WTC11 (cell line): ENCODE data around the gene ZNF584. TPM values are rescaled to one million over a fixed set of nuclear protein-coding genes. Genes with fewer than 3 reads are reported as not detected.

Experiments
- AR ChIP-seq: fragments of 250-450 bp; sonication (Bioruptor Pico); IDR thresholded peaks from 2 replicates; pipeline ENCODE4 v1.9.0; 2021; ENCODE audit warnings: mild to moderate bottlenecking
- ATF1 ChIP-seq: sonication (generic); formaldehyde crosslinking; IDR thresholded peaks from 2 replicates; pipeline ENCODE4 v1.8.1; 2023; ENCODE audit warnings: mild to moderate bottlenecking, moderate library complexity, missing genetic modification reagents
- ATF6 ChIP-seq: sonication (generic); formaldehyde crosslinking; IDR thresholded peaks from 2 replicates; pipeline ENCODE4 v1.8.1; 2023; ENCODE audit warnings: mild to moderate bottlenecking, missing genetic modification reagents
- CBFB ChIP-seq: sonication (generic); formaldehyde crosslinking; IDR thresholded peaks from 2 replicates; pipeline ENCODE4 v1.8.1; 2022; ENCODE audit warnings: mild to moderate bottlenecking, low read depth, missing genetic modification reagents
- E2F5 ChIP-seq: sonication (generic); formaldehyde crosslinking; IDR thresholded peaks from 2 replicates; pipeline ENCODE4 v1.8.1; 2022; ENCODE audit warnings: mild to moderate bottlenecking, moderate library complexity, missing genetic modification reagents
- ELF4 ChIP-seq: sonication (generic); formaldehyde crosslinking; IDR thresholded peaks from 2 replicates; pipeline ENCODE4 v1.8.1; 2022; ENCODE audit warnings: low read depth, mild to moderate bottlenecking, moderate library complexity, missing genetic modification reagents
- ETV6 ChIP-seq: sonication (generic); formaldehyde crosslinking; IDR thresholded peaks from 2 replicates; pipeline ENCODE4 v1.8.1; 2022; ENCODE audit warnings: mild to moderate bottlenecking, missing genetic modification reagents
- GABPB1 ChIP-seq: sonication (generic); formaldehyde crosslinking; IDR thresholded peaks from 2 replicates; pipeline ENCODE4 v1.8.1; 2023; ENCODE audit warnings: mild to moderate bottlenecking, missing genetic modification reagents
- GRHL2 ChIP-seq: fragments of 250-450 bp; sonication (Bioruptor Pico); IDR thresholded peaks from 2 replicates; pipeline ENCODE4 v1.8.0; 2022; ENCODE audit warnings: mild to moderate bottlenecking, moderate library complexity; ENCODE audit not compliant: insufficient replicate concordance, severe bottlenecking
- HMGXB4 ChIP-seq: sonication (generic); formaldehyde crosslinking; IDR thresholded peaks from 2 replicates; pipeline ENCODE4 v1.8.1; 2023; ENCODE audit warnings: mild to moderate bottlenecking, moderate library complexity, missing genetic modification reagents
- IRF2 ChIP-seq: sonication (generic); formaldehyde crosslinking; IDR thresholded peaks from 2 replicates; pipeline ENCODE4 v1.8.0; 2022; ENCODE audit warnings: low read depth, missing genetic modification reagents, borderline replicate concordance
- JUN ChIP-seq: sonication (generic); formaldehyde crosslinking; IDR thresholded peaks from 2 replicates; pipeline ENCODE4 v1.8.0; 2023; ENCODE audit warnings: mild to moderate bottlenecking, missing genetic modification reagents
- MYBL2 ChIP-seq: sonication (generic); formaldehyde crosslinking; IDR thresholded peaks from 2 replicates; pipeline ENCODE4 v1.8.1; 2023; ENCODE audit warnings: mild to moderate bottlenecking, moderate library complexity, missing genetic modification reagents
- NFE2L1 ChIP-seq: sonication (generic); formaldehyde crosslinking; IDR thresholded peaks from 2 replicates; pipeline ENCODE4 v1.8.1; 2023; ENCODE audit warnings: missing genetic modification reagents
- NR2C2 ChIP-seq: sonication (generic); formaldehyde crosslinking; IDR thresholded peaks from 2 replicates; pipeline ENCODE4 v1.8.0; 2022; ENCODE audit warnings: mild to moderate bottlenecking, missing genetic modification reagents
- SP1 ChIP-seq: sonication (generic); formaldehyde crosslinking; conservative IDR thresholded peaks from 2 replicates; pipeline ENCODE4 v1.8.1; 2022; ENCODE audit warnings: missing genetic modification reagents
- STAT6 ChIP-seq: sonication (generic); formaldehyde crosslinking; conservative IDR thresholded peaks from 2 replicates; pipeline ENCODE4 v1.8.1; 2023; ENCODE audit warnings: mild to moderate bottlenecking, low read depth, missing genetic modification reagents, moderate library complexity
- TEAD4 ChIP-seq: sonication (generic); formaldehyde crosslinking; IDR thresholded peaks from 2 replicates; pipeline ENCODE4 v1.8.0; 2022; ENCODE audit warnings: mild to moderate bottlenecking, missing genetic modification reagents
- ZMAT4 ChIP-seq: fragments of 250-450 bp; sonication (Bioruptor Pico); IDR thresholded peaks from 2 replicates; pipeline ENCODE4 v1.9.0; 2021; ENCODE audit warnings: mild to moderate bottlenecking
- ZNF138 ChIP-seq: sonication (generic); formaldehyde crosslinking; conservative IDR thresholded peaks from 2 replicates; pipeline ENCODE4 v1.8.1; 2022; ENCODE audit warnings: mild to moderate bottlenecking, moderate library complexity, missing genetic modification reagents
- ZNF219 ChIP-seq: sonication (generic); formaldehyde crosslinking; IDR thresholded peaks from 2 replicates; pipeline ENCODE4 v1.8.0; 2023; ENCODE audit warnings: missing genetic modification reagents, mild to moderate bottlenecking, borderline replicate concordance
- ZNF396 ChIP-seq: fragments of 250-450 bp; sonication (Bioruptor Pico); IDR thresholded peaks from 2 replicates; pipeline ENCODE4 v1.8.0; 2021; ENCODE audit warnings: mild to moderate bottlenecking, moderate library complexity, borderline replicate concordance
- ZNF425 ChIP-seq: fragments of 250-450 bp; sonication (Bioruptor Pico); conservative IDR thresholded peaks from 2 replicates; pipeline ENCODE4 v1.9.0; 2021; ENCODE audit warnings: mild to moderate bottlenecking
- ZSCAN18 ChIP-seq: fragments of 250-450 bp; sonication (Bioruptor Pico); IDR thresholded peaks from 2 replicates; pipeline ENCODE4 v2.1.2; 2022; ENCODE audit warnings: mild to moderate bottlenecking, moderate library complexity
- total RNA-seq: library from RNA; stranded (reverse); gene quantifications from 3 replicates; pipeline ENCODE4 v1.2.3, GENCODE V29; 2021

ZNF584 gene
- total RNA-seq, 1 experiment from 2014 or later, result 6.8 TPM

GRCh38 chr19:58362272-58362994 lies 46.0 kb upstream of the ZNF584 start, which contains the start of gene ZNF497 (continued):
- TF ChIP-seq STAT6 (CRISPR knock-in tag), result no peak
- no peak for TF ChIP-seq JUN (CRISPR knock-in tag)
- TF ChIP-seq ELF4, result 0 out of 2 replicates have a peak, but pooled peaks have one; percentile 43
- no peak for TF ChIP-seq GRHL2
- TF ChIP-seq ZNF425, result no peak
- no peak for TF ChIP-seq ZNF219 (CRISPR knock-in tag)
- no peak for TF ChIP-seq ZSCAN18 (CRISPR knock-in tag)
- no peak for TF ChIP-seq ZMAT4 (CRISPR knock-in tag)
- no peak for TF ChIP-seq AR (CRISPR knock-in tag)
- TF ChIP-seq ZNF138, result no peak
- TF ChIP-seq ATF6 (CRISPR knock-in tag), result no peak
- TF ChIP-seq CBFB (CRISPR knock-in tag), result peak; percentile 24; the same call in 1 of the 2 replicates
- no peak for TF ChIP-seq NFE2L1 (CRISPR knock-in tag)
- TF ChIP-seq TEAD4, result no peak
- no peak for TF ChIP-seq ATF1
- TF ChIP-seq IRF2 (CRISPR knock-in tag), result no peak
- TF ChIP-seq HMGXB4, result peak; percentile 22; the same call in 1 of the 2 replicates
- TF ChIP-seq MYBL2 (CRISPR knock-in tag), result no peak; the same call in 1 of the 2 replicates
- 0 out of 2 replicates have a peak, but pooled peaks have one; percentile 54 for TF ChIP-seq SP1 (CRISPR knock-in tag)
- TF ChIP-seq ZNF396 (CRISPR knock-in tag), result no peak
- peak; percentile 32 for TF ChIP-seq ETV6 (CRISPR knock-in tag)
- TF ChIP-seq GABPB1 (CRISPR knock-in tag), result peak; percentile 71; the same call in 1 of the 2 replicates
- no peak for TF ChIP-seq NR2C2 (CRISPR knock-in tag)
- peak; percentile 52; the same call in 1 of the 2 replicates for TF ChIP-seq E2F5 (CRISPR knock-in tag)
